Stimulated activated CD8-positive, alpha-beta memory T cell treated with anti-CD3 and anti-CD28 coated beads, Interleukin-15, amount 100 ng/mL, for 24 hours (primary cell): ENCODE data around the gene ADH4.
"Not testable (repeated sequence)": the region's sequence is repeated elsewhere in the genome, so short reads cannot be mapped to it uniquely, and the experiment has no call there.

ENCODE experiments used
- DNase-seq: peaks from one replicate; pipeline ENCODE4 v3.0.0-alpha.2; 2020; ENCODE audit warnings: low read depth

The ADH4 gene

DNA sequence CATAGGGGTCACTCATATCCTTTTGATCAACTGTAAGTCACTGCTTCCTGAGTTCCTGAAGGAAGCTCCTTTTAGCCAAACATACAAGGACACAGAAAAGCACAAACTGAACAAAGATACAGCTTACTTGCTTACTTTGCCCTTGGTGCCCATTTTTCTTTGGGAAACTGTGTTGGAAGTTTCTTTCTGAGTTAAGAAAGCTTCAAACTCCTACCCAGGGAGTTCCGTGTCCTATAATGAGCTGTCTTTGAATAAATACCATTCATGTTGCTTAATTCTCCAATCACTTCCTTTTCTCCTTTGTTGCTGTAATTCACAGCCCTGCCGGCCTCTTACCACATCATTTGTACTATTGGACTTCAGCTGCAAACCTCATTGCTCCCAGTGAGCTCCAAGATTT lies at the start of gene ADH4:
Gene ADH4, minus strand, starts transcription at position 228 of the 400 bp plus-strand sequence. Its CDS starts 75 bp downstream, at position 153.
- no peak for DNase-seq

DNA sequence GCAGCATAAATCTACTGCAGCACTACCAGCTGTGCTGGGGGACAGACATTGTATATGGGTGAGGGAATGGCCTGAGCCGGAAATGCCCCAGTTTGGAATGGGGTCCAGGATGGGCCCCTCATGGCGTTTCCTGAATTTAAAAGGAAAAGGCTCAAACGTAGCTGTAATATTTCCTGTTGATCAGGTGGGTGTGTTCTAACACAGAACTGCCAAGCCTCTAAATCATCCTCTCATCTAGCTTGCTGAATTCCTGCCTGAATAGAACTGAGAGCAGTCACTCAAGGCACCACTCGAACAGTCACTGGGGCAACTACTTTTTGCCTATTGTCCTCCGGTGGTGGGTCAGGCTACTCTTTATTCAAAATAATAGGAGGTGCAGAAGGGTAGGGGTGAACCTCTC lies 46.2 kb upstream of the ADH4 start:
- no peak for DNase-seq

DNA sequence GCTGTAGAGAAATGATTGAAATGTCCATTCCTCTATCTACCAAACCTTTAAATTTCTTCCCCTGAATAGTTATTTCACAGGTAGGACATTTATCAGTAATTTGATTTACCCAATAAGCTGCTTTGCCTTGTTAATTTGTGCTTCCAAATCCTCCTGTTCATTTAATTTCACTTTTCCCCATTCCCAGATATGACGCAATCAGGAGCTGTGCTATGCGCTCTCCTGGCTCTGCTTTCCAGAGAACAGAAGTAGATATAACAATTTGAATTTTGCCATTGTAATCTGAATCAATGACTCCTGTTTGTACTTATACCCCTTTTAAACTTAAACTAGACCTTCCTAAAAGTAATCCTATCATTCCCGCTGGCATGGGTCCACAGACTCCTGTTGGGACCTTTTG lies 45.8 kb upstream of the ADH4 start:
- not testable (repeated sequence) for DNase-seq

DNA sequence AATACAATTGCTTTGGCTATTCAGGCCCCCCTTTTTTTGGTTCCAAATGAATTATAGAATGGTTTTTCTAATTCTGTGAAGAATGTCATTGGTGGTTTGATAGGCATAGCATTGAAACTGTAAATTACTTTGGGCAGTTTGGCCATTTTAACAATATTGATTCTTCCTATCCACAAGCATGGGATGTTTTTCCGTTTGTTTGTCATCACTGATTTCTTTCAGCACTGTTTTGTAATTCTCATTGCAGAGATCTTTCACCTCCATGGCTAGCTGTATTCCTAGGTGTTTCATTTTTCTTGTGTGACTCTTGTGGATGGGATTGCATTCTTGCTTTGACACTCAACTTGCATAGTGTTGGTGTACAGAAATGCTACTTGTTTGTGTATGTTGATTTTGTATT lies 41.9 kb upstream of the ADH4 start:
- no peak for DNase-seq

DNA sequence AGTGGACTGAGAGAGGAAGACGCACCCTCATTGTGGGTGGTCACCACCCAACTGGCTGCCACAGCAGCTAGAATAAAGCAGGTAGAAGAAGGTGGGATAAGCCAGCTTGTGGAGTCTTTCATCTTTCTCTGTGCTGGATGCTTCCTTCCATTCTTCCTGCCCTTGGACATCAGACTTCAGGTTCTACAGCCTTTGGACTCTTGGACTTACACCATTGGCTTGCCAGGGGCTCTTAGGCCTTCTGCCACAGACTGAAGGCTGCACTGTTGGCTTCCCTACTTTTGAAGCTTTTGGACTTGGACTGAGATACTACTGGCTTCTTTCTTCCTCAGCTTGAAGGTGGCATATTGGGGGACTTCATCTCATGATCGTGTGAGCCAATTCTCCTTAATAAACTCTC lies 41.5 kb upstream of the ADH4 start:
- DNase-seq = no peak

DNA sequence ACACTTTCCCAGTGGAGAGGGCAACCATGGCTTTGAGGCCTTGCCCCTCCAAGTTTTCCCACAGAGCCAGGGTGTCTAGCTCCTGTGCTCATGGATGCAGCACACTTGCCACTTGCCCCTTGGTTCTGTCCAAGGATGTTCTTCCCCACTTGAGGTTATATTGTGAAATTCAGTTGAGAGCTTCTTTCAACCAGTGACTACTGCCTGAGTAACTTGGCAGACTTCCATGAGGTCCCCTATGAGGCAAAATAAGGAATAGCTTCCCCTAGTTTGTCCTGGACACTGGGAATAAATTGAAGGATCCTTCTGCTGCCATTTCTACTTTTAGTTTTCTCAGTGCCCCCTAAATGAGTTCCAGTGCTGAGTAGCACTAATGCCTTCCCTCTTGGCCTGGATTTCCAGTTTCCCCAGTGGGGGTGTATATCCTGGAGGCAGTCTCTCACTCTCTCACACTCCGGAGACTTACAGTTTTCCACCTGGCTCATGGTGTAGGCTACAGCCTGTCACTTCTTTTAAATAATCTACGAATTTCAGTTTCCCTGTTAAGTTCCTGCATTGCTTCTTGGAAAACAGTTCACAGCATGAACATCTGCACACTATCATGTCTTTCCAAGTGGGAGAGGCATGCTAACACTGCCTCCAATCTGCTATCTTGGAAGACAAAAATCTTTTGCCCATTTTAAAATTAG lies 36.4 kb upstream of the ADH4 start:
- no peak for DNase-seq

DNA sequence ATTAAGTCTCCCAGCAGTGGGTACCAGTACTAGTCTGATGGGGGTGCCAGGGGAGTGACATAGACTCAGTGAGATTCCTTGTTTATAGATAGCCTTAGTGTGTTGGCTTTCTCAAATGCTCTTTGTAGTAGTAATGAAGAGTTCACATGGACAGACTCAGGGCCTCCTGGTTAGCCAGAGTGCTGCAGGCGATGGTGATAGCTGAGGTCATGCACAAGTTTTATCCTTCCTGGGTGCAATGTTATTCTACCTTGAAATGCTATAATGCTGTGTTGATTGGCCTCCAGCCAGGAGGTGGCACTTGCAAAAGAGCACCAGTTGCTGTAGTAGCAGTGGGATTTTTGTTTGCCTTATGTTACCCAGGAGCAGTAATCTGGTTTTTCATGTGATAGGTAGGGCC lies 35.5 kb upstream of the ADH4 start:
- DNase-seq = no peak

DNA sequence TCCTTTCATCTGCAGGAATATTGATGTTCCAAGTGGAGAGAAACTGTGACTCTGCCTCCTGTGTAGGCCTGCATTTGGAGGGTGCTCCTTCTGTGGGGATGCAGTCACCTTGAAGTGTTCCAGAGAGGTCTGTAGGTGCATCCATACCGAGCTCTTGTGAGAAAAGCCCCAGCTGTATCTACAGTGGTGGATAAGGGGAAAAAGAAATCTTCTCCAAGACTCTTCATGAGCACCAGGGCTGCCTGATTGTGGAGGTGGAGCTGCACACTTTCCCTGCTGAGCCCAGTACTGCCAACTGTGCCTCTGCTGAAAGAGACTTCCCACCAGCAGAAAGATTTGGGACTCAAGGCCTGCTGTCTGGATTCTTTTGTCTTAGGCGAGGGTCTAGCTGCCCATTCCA lies 35.1 kb upstream of the ADH4 start:
- no peak for DNase-seq

DNA sequence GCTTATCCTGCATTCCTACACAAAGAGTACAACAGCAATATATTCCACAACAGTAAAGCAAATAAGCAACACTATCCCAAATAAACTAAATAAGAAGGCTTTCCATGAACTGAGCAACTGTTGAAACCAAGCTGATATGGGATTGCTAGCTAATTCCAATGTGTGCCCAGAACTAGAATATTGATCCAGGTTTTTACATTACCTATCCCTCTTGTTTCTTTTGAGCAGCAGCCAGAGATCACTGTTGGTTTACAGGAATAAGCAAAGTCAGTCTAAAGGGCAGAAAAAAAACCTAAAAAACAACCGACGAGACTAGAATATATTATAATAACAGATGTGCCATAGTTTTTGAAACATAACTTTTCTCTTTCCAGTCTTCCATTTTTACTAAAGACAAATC lies 22.4 kb upstream of the ADH4 start:
- no peak for DNase-seq

DNA sequence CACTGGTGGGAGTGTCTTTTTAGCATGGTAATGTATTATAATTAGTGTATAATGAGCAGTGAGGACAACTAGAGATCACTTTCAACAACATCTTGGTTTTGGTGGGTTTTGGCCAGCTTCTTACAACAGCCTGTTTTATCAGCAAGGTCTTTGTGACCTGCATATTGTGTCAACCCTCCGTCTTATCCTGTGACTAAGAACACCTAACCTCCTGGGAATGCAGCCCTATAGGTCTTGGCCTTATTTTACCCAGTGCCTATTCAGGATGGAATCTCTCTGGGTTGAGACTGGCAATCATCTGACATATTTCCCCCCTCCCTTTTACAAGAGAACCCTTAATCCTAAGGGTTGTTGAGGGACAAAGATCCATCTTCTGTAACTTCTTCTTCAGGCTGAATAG lies 21.9 kb upstream of the ADH4 start:
- DNase-seq = no peak

DNA sequence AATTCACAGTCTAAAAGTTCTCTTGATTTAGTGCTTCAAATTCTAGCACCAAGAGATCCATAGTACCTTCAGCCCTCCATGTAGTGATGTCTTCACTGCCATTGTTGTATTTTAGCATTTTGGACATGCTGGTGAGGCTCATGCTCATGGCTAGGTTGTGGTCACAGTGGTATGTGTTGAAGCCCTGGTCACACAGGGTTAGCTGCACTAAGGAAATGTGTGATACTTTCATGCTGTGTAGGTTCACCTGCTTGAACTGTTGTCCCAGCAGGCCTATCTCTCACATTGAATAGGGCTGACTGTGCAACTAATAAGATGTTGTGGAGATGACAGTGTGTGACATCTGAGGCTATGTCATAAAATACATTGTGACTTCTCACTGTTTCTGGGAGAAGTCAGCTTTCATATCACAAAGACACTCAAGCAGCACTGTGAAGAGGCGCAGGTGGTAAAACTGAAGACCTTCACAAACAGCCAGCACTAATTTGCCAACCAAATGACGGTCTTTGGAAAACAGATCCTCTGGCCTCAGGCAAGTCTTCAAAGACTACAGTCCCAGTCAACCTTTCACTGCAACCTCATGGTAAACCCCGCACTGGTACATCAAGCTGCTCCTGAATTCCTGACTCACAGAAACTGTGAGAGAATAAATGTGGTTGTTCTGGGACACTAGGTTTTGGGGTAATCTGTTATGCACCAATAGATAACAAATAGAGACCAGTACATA lies 17.4 kb upstream of the ADH4 start:
- DNase-seq = no peak

DNA sequence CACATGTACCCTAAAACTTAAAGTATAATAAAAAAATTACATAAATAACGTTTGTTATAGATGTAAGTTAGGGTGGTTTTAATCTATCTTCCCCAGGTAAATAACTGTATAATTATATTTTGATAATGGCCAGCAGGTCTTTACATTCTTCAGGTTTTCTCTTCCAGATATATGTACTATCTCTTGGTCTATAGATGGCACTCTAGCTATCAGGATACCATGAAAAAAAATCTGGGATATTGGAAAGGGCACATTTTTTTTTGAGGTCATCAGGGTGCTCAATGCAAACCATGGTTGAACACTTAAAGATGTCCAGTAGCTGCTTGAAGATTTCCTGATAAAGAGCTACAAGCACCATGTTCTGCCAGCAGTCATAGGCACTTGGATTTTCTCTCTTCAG lies 15.6 kb upstream of the ADH4 start:
- no peak for DNase-seq

DNA sequence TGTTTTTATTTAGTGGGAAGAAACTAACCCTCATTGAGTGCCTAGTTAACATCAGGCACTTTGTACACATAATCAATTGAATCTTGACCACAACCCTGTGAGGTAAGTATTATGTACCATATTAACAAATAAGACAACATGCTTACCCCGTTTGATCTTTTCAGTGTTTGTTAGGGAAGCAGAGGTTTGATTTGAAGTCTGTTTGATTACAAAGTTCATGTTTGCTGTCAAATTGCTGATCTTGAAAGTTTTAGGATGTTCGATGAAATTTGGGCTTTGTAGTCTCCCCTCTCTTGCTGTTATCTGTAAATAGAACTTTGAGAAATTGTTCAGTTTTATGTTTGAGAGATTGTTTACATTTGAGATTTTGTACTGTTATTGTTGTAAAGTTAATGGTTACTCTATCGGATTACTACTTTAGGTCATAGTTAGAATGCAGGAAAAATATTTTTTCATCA lies 13.4 kb upstream of the ADH4 start:
- DNase-seq = no peak

DNA sequence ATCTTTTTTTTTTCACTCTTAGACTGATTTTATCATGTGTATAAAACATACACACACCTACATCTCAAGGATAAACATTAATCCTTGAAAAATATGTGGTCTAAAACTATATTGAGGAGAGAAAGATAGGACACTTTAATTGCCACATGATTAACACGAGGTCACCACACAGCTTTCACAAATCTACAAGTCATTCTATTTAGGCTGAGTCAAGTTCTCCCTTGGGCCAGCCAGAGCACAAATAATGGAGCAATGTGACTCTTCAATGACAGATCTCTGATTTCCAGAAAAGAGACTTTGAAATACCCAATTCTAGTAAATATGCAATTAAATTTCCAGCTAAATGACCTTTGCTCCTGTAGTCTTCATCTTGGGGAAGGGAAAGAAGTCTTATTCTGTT lies 12.9 kb upstream of the ADH4 start:
- no peak for DNase-seq

DNA sequence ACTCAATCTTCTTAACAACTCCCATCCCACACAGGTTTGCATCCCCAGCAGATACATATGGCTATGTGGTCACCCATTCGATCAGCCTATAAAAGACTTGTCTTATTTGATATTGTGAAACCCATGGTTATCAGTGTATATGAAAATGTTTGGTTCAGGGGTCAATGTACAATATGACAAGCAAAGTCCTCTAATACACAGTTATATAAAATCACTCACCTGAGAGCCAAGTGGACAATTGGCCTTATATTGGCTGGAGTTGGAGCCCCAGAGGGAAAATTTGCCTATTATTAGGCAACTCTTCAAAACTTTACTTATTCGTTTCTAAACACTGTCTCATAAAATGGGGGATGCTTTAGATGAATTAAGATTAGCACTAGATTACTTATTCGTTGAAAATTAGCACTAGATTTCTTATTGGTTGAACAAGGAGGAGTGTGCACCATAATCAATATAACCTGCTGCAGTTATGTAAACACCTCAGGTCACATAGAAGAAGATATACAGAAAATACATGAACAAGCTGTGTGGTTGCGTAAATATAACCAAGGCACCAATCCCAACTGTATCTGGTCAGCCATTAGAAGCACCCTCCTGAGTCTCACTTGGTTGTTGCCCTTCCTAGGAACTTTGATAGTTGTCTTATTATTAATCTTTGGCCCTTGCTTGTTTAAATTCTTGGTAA lies 10.7 kb upstream of the ADH4 start:
- no peak for DNase-seq

DNA sequence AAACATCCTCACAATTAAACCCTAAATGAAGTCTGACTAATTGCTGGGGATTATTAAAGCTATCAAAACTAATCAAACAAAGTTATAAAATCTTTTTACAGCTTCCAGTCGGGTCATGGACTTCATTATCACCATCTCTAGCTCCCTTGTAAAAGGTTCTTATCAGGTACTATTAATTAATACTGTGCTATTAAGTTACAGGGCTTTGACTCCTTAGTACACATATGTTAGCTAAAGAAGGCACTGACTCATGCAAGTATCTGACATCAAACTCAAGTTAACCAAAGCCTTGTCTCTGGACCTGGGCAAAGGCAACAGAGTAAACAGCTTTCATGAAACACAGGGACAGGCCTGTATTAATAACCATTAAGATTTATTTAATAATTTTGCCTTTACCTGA lies 7.9 kb upstream of the ADH4 start:
- no peak for DNase-seq

DNA sequence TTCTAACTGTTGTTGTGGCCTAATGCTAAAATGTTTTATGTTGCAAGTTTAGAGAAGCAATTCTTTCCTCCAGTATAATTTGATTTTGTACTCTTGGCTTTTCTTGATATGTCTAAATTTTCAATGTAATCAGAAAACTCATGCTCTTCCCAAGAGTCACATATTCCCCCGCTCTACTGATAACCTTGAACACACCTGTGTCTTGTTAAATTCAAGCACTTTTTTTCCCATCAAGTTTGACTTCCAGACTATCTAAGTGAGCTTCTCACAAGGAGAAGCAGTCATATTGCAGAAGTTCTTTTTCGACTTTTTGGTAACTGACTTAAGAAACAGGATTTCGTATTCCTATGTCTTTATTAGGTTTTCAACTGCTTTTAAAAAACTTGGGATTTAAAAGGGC lies 7.4 kb upstream of the ADH4 start:
- no peak for DNase-seq

DNA sequence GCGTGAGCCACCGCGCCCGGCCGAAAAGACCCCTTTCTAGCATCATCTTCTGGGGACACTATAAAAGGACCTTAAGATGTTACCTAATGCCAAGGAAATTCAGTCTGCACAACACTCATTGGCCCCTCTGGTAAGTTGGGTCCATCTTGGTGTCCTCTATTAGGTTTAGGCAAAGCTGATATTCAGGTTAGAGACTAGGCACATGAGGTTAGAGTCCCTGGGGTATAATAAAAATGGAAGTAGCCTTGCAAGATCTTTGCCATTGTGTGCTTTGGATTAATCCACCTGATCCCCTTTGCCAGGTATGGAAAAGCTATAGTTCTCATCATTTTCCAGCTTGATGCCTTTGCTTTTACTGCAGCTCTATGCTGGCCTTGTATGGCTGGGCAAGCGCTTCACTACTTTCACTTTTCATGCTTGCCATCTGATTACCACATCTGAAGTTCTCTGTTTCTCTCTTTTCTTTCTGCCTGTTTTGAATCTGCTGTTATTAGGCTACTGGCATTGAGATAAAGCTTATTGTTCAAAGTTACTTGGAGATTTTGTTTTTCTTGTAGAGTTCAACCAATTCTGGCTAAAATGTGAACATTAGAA lies 5.4 kb upstream of the ADH4 start:
- no peak for DNase-seq

DNA sequence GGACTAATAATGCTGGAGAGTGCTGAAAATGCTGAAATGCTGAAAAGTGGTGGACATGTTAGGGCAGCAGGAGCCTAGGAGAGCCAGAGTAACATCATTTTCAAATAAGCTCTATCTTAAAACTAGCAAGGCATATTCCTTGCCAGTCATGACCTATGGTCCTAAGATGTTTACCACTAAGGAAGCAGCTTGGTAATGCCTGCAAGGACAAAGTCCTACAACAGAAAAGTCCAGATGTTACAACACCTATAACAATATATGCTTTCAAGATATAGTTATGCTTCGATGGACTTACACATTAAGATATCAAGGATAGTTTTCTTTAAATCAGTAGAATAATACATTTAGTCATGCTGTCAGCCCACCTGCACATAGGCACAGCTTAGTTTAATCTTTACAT lies 4.5 kb upstream of the ADH4 start:
- DNase-seq = no peak

DNA sequence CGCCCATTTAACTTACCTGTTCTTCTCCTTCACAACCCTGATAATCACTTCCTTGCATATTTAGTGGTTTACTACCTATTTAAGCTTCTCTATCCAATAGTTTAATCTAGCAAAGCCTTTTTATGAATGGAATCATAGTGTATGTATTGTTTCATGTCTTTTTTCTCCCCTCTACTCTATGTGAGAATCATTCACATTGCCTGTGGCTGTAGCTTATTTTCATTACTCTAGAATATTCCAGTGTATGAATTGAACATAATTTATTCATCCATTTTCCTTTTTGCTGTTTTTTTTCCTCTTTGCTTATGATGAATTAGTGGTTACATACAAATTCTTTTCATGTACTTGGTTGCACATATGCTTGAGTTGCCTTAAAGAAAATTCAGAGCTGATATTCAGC lies 490 bp upstream of the ADH4 start:
- no peak for DNase-seq

DNA sequence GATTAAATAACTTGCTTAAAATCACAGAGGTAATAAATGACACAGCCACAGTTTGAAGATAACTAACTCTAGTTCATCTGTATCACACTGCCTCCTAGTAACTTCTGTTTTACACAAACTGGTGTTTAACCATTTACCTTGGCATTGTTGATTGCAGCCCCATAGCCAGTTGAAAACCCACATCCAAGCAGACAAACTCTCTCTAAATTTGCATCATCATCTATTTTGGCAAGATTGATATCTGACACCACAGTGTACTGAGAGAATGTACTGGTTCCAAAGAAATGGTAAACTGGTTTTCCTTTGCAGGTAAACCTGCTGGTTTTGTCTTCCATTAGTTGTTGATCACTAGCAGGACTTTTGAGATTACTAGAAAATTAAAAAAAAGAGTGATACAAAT lies 7.8 kb downstream of the ADH4 start:
- DNase-seq = no peak

DNA sequence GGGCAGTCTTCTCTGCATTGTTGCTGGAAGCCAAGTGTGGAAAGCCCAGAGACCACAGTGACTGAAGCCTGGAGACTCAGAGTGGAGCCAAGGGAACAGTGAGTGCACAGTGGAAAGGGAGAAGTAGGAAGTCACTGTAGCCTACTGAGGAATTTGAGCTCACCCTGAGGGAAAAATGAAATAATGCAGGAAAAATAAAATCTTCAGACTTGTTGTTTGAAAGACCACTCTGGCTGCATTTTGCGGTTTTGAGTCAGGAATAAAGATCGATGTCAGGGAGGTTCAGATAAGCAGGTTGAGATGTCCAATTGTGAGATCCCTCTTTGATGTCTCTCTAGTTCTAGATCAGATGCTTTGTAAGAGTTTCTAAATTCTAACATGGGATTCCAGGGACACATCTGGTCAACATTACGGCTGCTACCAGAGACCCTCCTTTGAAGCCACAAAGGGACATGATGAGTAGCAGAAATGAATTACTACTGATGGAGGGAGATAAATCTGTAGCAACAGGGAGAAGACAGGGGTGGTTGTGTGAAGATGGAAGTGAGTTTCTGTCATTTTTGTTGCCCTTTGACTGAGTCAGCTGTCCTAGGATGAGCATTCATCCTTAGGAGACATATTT lies 8.4 kb downstream of the ADH4 start:
- DNase-seq = no peak

DNA sequence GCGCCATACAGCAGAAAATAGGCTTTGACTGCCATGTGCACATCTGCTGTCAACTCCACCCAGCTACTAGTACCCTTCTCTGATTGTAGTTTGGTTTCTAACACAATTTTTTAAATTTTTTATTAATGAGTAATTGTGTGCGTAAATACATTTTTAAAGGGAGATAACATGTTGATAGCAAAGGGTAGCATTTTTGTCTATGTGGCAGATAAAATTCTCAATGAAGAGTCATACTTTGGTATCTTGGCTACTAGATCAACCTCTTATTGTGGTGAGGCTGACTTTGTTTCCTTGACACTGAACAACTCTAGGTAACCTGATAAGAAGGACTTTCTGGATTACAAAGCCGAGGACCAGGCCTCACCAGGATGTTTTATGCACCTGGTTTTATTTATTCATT lies 9.5 kb downstream of the ADH4 start:
- no peak for DNase-seq
